Inflammatory macrophage treated with lipopolysaccharide for 1 hour (primary cell): ENCODE measurements around the gene NFATC4.

Experiments
- DNase-seq, 2 donors: peaks; one replicate each; pipeline ENCODE4 v3.0.0-alpha.2; 2020 to 2022

Gene NFATC4

DNA sequence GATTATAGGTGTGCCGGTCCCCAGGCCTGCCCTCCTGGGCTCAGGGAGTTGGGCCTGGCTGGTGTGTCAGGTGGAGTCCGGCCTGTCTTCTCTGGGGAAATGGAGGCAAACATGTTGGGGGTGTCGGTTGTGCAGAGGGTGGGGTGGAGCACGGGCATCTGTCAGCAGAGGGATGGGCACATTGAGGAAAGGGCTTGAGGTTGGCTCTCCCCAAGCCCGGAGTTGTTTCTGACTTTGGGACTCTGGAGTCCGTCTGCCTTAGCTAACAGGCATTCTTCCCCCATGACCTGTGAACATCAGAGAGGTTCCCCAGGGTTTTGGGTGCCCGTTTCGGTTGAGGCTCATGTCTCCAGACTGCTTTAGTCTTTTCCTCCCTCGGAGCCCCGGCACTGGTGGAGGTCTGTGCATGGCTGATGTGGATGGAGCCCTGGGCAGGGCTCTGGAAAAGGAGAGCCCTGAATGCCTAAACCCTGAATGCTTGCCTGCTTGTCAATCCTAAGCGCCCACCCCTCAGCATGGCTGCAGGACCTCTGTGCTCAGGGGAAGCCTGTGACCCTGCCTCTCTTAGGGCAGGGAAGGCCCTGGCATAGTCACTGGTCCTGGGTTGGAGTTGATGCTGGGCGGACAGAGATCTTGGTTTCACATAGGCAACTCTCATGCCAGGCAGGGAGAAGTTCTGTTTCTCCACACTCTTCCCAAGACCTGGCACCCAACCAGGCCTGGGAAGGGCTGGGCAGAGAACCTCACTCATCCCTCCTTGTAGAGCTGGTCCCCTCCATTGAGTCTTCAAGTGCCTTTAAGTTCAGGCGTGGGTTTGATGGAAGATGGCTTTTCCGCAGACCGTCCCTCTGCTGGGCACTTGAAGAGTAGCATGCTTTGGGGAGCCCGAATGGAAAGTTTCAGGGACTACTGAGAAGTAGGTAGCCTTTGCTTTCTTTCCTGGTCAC, 43.7 kb downstream of the NFATC4 start:
- DNase-seq = peak; percentile 33 to 69

DNA sequence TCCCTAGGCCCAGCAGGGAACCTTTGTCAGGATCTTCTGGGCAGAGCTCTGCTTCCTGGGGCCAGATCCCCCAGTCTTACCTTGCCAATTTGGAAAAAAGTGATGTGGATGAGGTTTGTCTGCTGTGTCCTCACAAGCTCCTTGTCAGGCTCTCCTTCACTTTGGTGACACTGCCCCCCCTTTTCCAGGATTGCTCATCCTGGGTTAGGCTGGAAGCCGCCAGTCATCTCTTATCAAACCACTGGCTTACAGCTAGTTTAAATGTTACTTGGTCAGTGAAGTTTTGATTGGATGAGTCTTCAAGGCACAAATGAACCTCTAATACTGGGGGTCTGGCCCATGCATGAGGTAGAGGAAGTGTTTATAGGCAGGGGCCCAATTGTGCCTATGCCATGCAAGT, 46.1 kb downstream of the NFATC4 start:
- no peak for DNase-seq

DNA sequence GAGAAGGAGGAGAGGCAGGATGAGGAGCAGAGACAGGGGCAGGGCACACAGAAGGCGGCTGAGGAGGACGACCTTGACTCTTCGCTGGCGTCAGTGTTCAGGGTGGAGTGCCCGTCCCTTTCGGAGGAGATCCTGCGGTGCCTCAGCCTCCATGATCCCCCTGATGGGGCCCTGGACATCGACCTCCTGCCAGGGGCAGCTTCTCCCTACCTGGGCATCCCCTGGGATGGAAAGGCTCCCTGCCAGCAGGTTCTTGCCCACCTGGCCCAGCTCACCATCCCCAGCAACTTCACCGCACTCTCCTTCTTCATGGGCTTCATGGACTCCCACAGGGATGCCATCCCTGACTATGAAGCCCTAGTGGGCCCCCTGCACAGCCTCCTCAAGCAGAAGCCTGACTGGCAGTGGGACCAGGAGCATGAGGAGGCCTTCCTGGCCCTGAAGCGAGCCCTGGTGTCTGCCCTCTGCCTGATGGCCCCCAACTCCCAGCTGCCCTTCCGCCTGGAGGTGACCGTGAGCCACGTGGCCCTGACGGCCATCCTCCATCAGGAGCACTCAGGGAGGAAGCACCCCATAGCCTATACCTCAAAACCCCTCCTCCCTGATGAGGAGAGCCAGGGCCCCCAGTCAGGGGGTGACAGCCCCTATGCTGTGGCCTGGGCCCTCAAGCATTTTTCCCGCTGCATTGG, 46.9 kb downstream of the NFATC4 start:
- DNase-seq = no peak

- no peak for DNase-seq
Measured at GRCh38 chr14:24415421-24416253, 47.7 kb downstream of the NFATC4 start.

- no peak for DNase-seq
Measured at GRCh38 chr14:24416254-24416931, 48.4 kb downstream of the NFATC4 start.

DNA sequence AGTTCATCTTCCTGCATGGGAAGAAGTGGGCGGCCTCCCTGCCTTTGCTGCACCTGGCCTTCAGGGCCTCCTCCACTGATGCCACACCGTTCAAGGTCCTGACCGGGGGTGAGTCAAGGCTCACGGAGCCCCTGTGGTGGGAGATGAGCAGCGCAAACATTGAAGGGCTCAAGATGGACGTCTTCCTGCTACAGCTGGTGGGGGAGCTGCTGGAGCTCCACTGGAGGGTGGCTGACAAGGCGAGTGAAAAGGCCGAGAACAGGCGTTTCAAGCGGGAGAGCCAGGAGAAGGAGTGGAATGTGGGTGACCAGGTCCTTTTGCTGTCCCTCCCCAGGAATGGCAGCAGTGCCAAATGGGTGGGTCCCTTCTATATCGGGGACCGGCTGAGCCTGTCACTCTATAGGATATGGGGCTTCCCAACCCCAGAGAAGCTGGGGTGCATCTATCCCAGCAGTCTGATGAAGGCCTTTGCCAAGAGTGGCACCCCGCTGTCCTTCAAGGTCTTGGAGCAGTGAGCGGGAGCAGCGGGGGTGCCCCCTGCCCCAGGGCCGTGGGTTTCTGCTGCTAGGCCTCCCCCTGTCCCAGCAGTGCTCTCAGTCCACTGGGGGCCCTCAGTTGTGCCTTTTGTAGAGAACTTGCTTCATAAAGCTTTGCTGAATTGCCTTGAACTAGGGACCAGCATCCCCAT, 49.1 kb downstream of the NFATC4 start:
- no peak for DNase-seq

DNA sequence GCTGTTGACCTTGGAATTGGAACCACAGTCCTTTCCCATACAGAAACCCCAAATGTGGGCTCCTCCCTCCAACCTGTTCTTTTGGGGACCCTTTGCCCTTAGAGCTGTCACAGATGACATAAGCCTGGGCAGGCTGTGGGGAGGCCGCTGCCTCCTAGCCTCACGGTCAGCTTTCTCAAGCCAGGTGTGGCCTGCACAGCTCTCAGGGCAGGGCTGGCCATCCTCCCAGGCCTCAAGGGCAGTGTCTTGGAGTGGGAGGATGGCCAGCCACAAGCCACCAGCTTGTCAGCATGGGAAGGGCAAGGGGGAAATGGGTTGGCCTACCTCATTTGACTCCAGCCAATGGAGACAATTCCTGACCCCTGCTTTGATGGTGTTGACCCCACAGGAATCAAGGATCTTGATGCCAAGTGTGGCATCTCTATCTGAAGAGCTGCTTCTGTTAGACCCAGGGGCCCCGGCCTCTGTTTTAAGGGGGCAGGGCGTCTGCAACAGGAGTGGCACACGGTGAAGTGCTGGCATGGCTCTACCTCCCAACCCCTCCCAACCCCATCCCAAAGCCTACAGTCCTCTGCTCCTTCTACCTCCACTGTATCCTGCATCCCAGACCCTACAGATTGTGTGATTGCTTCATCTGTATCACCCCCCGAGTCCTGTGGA, 50.0 kb downstream of the NFATC4 start:
- DNase-seq = no peak

DNA sequence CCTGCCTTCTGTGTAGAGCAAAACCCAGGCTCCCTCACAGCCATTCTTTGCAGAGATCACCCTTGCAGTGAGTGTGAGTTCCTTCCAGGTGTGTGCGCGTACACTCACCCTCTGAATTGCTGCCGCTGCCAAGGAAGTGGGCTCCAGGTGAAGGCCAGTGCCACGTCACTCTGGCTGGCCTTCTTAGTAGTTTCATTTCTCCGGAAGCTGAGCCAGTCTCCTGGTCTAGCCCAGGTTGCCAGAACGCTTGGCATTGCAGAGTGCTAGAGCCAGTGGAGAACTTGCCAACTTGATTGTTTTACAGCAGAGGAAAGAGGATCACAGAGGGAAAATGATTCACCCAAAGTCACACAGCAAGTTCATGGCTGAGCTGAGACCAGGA, 50.5 kb downstream of the NFATC4 start:
- no peak for DNase-seq

DNA sequence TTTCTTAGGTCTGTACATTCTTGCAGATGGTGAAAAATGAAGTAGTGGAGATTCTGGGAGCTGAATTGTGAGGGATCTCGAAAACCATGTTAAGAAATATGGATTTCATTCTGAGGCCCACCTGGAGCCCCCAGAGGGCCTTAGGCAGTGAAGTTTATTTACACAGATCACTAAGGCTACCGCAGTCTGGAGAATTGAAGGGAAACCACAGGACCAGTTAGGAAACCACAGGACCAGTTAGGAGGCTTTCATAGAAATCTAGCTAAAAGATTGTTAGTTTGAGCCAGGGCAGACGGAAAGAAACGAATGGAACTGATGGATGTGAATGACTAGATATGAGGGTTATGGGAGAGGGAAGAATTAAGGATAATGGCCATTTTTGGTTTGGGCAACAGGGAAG, 54.3 kb downstream of the NFATC4 start:
- no peak for DNase-seq

- no peak for DNase-seq
Measured at GRCh38 chr14:24422694-24423601, 55.0 kb downstream of the NFATC4 start.

DNA sequence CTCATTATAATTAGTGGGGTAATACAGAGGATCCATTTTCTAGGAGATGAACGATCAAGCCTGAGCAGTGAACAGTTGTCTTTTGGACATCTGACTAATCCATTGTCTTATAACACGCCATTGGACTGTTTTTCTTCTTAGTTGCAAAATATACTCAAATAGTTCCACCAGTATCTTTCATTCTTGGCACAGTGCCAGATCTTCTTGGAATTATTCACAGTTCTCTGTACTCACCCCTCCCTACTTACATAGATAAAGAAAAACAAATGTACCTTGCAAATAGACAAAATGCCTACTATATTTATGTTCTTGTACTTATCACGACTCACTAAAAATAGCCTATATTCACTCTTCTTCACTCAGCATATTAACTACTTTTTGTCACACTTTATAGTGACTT, 57.7 kb downstream of the NFATC4 start:
- peak; percentile 22 to 67 for DNase-seq

GRCh38 chr14:24426150-24426911, 58.3 kb downstream of the NFATC4 start:
- no peak for DNase-seq

DNA sequence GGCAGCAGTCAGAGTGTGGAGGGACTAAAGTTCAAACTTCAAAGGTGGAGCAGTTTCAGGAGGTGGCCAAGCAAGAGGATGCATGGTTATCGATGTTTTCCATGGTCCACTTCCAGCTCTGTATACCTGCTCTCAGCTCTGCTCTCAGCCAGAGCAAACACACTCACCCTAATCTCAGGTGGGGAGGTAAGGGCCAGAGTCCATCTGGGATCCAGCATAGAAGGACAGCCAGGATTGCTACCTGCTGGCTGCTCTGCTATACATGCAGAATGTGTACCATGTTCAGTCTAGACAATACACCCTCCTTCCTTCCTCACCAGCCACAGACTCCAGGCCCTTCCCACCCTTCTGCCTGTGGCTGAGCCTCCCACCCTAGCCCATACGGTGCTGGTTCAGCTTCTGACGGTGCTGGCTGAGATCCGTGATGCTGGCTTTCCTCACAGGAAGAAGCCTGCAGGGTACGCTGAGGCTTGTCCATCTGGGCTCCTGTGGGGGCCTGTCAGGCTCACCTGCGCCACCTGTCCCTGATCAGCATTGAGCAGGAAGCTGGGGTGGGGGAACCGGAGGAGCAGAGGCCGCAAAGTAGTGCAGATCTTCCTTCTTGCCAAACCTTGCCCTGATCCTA, 59.0 kb downstream of the NFATC4 start:
- DNase-seq = no peak

DNA sequence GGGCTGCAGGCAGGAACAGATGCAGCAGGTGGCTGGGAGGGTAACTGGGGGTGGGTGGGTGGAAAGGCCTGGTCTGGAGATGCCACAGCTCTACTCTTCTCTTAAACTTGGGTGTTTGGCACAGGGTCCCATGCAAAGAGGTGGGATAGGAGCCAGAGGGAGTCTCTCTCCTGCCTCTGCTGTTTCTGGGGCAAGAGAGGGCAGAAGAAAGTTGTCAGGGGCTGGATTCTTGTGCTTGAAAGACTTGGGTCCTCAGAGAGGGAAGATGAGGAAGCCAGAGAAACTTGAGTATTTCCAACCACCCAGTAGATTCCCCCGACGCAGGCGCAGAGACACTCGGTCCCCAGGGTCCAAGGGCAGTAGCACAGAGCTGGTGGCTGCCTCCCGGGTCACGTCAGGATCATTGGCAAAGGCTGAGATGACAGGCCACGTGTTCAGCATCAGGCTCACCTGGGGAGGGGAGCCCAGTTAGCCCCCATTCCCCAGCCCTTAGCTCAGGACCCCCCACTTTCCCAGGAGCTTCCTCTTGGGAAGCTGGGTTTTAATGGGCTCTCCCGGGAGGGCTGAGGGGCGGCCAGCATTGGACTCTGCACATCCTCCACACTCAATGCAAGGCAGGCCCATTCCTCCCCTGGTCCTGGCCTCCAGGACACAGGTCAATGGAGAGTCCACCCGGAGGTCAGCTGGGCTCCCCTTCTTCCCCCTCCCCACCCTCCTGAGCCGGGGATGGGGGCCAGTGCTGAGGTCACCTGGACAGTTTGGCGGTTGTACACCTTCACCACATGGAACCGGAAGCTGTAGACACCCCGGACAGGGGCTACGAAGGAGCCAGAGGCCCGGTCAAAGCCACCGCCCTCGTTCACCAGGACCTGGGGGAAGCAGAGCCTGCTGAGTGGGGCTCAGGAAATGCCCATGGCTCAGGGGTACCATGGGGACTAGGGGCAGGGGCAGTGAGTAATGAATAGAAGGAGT, 59.8 kb downstream of the NFATC4 start:
- DNase-seq = no peak

DNA sequence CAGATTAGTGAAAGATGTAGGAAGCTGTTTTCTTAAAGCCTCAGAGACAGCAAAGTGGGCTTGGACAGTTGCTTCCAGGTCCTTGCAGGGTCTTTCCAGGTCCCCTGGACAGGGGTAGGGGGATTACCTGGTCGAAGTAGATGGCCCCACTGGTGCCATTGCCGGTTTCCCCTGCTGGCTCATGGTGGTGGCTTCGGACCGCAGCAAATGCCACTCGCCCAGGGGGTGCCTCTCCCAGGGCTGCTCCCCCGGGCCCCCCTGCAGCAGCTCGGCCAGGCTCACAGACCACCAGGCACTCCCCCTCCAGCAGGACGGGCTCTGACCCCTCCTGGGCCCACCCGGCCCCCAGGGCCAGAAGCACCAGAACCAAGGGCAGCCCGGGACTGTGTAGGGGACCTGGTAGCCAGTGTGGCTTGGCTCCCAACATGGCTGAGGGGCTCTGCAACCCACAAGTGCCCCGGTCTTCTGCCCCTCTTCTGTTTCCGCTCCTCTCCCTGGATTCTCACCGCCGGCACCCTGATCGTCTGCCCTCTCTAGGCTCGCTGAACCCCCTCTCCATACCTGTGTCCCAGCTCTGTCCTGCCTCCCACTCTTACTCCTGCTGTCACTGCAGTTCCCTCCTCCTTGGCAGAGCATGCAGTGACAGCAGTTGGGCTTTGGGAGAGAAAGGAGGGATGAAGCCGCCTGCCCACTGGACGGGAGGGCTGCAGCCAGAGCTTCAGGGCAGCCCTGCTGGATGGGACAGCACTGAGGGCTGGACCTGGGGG, 60.8 kb downstream of the NFATC4 start:
- no peak for DNase-seq
